Activated CD4-positive, CD25-positive, alpha-beta regulatory T cell treated with anti-CD3 and anti-CD28 coated beads, Interleukin-2, amount 50 U/mL, for 24 hours (primary cell): ENCODE results near the gene SPATA6L.
"Not testable (repeated sequence)": the region's sequence is repeated elsewhere in the genome, so short reads cannot be mapped to it uniquely, and the experiment has no call there.

Source experiments
- ATAC-seq, 2 donors: fragments of 150-1000 bp; cut with Tn5 transposase; one replicate each; pipeline ENCODE4 v1.10.0; 2021; ENCODE audit warnings: mild to moderate bottlenecking in 1 of 2, moderate library complexity in 1 of 2

SPATA6L gene

DNA sequence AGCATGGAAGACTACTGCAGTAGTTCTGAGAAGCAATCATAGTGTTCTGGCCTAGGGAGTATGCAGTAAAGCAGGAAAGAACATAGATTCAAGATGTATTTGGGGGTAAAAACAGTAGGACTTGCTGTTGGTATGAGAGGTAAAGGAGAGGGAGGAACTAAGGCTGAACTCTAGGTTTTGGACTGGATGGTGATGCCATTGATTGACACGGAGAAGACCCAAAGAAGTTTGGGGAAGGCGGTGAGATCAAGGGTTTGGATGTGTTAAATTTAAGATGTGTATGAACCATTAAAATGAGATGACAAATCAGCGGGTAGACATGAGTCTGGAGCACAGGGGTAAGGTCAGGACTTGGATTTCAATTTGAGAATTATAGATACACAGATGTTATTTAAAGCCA is 11.1 kb upstream of the SPATA6L start:
- ATAC-seq = no peak

DNA sequence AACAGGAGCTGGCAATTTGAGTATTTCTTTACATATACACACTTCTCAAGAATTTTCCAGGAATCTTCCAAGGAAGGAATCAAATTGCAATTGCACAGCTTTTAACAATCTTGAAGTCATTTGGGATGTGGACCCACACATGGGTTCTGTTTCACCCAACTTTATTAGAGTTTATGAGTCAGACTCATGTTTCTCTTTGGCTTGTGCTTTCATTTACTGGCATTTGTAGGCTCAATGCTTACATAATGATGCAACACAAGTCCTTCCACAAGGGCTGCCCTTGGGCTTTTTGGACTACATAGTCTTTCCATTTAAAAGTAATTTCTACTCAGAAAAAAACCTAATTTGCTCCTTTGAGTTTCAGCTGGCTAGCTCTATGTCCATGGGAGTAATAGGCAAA is 8.5 kb upstream of the SPATA6L start:
- ATAC-seq = no peak

DNA sequence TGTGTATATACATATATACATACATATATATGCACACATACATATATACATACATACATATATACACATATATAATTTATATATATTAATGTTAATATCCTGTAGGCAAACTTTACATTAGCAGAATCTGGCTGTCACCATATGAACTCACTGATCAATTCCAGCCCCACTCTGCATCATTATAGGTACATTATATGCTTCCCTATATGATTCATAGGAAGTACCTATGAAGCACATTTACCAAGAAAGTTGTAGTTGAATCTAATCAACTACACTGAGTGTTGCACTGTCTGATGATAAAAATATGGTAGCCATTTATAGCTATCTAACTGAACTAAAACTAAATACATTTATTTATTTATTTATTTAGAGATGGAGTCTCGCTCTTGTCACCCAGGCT is 5.5 kb upstream of the SPATA6L start:
- ATAC-seq = peak in 1 of 2 donors; percentile 41

DNA sequence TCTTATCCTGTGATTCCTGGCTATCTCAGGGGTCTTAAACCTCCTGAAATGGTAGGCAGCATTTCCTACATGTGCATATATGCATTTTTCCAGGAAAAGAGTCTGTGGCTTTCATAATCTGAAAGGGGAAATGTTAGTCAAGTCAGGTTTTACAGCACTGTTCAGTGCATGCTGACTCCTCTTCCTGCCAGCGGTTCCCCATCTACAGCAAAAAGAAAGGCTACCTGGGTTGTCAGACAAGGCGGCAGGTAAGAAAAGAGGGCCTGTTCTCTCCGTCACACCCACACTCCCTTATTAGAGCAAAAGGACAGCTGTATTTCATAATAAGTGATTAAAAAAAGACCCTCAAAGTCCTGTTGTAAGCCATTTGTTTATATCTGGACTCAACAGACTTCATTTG is 4.3 kb upstream of the SPATA6L start:
- no peak for ATAC-seq

DNA sequence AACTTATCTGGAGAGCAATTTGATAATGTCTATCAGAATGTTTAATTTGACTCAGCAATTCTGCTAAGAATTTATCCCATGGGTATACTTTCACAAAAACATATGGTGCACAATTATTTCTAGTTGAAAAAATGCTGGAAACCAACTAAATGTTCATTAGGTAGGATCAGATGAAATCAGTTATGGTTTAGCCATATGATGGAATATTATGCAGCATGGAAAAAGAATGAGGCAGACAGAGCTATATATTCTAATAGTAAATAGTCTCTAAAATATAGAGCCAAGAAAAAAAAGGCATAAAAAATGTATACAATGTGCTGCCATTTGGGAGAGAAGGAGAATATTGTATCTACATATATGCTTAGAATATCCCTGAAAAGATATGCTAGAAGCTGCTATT is 3.6 kb upstream of the SPATA6L start:
- no peak for ATAC-seq

DNA sequence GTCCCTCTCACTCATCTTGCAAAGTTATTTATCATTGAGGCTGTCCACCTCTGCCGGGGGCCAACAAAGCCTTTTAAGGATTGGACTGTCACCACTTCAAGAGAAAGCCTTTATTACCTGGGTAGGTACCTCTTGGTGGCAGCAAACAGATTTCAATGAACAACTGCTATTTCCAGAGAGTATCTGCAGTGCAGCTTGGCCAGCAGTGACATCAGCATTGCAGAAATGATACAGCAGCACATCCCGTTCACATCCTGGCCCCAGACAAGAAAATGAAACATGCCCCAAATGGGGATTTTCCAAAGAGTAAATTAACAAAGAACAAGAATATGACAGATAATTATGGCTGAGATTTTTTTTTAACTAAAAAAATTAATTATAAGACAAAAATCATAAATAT is 2.3 kb upstream of the SPATA6L start:
- ATAC-seq = no peak

DNA sequence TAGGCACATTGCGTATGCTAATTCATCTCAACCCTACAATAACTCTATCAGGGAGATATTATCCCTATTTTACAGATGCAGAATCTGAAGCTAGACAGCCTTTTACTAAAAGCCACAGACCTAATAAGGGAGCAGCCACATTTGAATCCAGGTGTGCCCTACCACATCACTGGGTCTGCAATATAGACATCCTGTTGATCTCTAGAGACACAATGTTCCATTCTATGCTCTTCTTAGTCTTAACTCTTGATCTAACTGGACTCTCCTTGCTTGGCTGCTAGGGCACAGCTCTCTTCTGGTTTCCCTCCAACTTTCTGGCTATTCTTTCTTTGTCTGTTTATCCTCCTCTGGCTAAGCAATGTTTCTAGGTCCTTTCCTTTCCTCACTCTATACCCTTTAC is 1.4 kb upstream of the SPATA6L start:
- ATAC-seq = no peak

DNA sequence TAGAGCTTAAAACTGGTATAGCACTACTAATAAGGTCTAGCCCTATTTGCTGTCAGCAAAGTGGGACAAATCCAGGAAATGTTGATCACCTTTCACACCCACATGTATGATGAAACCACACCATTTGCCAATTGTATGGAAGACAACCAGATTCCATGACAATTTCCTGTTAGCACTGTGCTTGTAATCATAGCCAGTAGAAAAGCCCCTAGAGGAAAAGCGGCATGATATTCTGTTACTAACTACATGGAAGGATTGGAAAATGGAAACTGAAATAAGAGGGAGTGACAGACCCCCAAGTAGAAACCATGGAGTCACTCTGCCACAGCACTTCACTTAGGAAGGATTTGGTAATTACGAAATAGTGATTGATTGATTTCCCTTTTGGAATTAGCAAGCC is 923 bp downstream of the SPATA6L start:
- no peak for ATAC-seq

DNA sequence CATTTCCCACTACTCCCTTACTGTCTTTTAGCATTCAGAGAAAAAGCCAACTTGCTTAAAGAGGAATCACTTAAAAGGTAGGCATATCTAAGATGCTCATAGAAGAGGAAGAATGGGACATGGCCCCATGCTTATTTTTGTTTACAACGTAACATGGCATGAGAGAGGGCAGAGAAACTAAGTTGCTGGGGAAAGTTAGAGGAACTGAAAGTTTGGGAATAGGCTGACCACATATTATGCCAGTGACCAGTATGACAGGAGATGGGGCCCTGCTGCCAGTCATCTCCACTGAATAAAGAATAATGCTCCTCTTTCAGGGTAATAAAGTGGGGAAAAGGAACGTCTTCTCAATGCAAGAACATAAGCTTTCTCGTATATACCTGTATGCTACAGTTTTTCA is 2.3 kb downstream of the SPATA6L start:
- ATAC-seq = no peak

DNA sequence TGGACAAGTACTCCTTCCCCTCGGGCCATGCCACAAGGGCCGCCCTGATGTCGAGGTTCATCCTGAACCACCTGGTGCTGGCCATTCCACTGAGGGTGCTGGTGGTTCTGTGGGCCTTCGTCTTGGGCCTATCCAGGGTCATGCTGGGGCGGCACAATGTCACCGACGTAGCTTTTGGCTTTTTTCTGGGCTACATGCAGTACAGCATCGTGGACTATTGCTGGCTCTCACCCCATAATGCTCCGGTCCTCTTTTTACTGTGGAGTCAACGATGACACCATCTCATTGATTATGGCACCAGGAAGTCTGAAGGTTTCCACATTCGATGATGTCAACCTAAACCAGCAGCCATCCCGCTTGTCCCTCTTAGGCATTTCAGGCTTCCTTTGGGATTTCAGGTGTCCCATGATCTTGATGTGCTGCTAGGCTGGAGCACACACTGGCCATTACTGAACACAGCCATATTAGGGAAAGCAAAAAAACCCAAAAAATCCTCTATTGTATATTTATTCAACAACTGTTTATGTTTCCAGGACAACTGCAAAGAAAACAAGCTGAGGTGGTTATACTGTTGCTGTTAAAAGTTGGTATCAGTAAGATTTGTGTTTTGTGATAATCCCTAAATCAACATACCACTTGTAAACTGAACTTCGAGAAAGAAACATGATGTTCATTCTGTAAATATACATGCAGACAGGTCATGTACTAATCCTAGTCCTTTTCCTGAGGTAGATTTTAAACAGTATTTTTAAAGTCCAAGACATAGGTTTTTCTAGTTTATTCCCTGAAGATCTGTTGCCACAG is 3.1 kb downstream of the SPATA6L start:
- ATAC-seq = no peak

DNA sequence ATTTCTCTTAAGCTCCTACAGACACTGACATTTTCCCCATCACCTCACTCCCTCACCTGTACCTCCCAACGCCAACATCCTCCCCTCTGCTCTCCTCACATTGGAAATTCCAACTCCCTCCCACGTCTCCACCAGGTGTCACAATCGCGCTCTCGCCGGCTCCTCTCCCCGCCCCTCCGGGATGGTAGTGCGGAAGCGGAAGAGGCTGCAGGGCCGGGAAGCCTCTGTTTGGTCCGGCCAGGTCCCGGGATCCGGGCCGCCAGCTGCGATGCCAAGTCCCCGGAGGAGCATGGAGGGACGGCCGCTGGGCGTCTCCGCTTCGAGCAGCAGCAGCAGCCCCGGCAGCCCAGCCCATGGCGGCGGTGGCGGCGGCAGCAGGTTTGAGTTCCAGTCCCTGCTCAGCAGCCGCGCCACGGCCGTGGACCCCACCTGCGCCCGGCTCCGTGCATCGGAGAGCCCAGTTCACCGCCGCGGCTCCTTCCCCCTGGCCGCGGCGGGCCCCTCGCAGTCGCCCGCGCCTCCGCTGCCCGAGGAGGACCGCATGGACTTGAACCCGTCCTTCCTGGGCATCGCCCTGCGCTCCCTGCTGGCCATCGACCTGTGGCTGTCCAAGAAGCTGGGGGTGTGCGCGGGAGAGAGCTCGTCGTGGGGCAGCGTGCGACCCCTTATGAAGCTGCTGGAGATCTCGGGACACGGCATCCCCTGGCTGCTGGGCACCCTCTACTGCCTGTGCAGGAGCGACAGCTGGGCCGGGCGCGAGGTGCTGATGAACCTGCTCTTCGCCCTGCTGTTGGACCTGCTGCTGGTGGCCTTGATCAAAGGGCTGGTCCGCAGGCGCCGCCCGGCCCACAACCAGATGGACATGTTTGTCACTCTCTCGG is 3.9 kb downstream of the SPATA6L start, which contains the start of gene PLPP6:
Gene PLPP6, plus strand, starts transcription at position 187 of the 881 bp plus-strand sequence. Its CDS starts 82 bp downstream, at position 269.
- peak; percentile 77 to 81 for ATAC-seq

DNA sequence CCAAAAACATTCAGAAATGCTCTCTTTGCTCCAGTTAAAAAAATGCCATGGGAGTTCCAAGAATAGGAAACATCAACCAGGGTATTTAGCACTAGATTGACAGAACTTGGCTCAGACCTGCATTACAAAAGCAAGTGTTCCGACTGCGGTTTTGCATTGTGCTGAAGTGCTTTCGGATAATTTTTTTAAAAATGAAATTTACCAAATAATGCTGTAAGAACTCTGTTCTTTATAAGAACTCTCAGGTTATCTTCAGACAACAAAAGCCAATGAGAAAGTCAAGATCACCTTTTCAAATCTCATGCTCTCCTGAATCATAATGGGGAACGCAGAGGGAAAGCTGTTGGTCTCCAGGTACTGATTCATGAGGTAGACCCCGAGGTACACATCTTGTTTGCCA is 4.7 kb downstream of the SPATA6L start:
- no peak for ATAC-seq

DNA sequence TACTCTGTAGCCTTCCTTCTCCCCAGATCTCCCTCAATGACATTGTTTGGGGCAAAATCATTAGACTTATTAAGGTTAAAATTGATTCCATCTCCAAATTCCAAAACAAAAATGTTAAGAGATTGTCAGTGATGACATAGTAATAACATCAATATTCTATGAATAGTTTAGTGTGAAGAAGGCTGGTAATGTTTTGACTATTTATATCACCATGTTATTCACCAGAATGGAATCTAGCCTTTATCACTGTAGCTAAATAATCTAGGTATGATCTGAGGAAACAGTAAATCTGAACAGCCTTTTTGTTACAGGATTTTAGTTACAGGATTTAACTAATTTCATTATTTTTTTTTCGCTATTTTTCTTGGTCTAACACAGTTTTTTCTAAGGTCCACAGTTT is 5.1 kb downstream of the SPATA6L start:
- ATAC-seq = no peak

DNA sequence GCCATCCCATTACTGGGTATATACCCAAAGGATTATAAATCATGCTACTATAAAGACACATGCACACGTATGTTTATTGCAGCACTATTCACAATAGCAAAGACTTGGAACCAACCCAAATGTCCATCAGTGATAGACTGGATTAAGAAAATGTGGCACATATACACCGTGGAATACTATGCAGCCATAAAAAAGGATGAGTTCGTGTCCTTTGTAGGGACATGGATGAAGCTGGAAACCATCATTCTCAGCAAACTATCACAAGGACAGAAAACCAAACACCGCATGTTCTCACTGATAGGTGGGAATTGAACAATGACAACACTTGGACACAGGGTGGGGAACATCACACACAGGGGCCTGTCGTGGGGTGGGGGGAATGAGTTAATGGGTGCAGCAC is 5.6 kb downstream of the SPATA6L start:
- not testable (repeated sequence) for ATAC-seq

DNA sequence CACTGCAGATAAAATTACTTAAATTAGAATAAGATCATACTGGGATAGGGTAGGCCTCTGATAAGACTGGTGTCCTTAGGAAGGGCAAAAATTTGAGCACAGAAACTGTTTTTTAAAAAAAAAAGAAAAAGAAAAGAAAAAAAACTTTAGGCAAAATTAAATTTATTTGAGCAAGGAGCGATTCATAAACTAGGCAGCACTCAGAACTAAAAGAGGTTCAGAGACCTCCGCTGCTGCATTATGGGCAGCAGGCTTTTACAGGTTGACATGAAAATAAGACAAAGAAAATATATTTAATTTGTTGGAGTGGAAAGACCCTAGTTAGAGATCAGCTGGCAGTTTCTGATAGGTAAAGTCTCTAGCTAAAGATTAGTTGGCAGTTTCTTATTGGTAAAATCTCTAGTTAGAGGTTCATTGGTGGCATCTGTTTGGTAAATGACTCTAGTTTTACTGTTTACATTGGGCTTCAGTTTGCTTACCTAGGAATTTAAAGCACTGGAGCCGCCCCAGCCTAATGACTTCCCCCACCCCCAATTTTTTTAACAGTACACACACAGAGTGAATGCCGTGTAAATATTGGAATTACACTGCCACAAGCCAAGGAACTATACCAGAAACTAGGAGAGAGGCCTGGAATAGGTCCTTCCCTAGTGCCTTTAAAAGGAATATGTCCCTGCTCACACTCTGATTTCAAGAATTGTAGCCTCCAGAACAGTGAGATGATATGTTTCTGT is 8.7 kb downstream of the SPATA6L start:
- ATAC-seq = no peak

DNA sequence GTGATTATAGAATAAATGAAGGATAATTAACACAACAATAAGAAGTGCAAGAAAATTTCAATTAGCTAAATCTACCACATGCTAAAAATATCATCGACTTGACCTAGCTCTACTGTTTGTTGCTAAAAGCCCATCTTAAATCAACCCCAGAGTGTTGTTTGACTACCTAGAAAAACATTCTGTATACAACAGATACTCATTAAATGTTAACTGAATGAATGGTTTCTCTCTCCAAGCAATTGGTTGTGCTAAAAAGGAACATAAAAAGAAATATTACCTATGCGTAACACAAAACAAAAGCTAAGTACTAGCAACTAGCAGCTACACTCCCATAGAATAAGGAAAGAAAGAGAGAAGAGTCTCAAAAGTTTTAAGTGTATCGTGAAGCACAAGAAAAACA is 9.7 kb downstream of the SPATA6L start:
- ATAC-seq = no peak

DNA sequence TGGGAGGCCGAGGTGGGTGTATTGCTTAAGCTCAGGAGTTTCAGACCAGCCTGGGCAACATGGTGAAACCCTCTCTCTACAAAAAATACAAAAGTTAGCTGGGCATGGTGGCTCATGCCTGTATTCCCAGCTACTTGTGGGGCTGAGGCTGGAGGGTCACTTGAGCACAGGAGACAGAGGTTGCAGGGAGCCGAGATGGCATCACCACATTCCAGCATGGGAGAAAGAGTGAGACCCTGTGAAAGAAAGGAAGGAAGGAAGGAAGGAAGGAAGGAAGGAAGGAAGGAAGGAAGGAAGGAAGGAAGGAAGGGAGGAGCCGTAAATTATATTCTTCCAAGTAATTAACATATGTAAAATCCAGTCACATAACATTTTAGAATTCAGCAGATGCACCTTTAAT is 10.1 kb downstream of the SPATA6L start:
- not testable (repeated sequence) for ATAC-seq

DNA sequence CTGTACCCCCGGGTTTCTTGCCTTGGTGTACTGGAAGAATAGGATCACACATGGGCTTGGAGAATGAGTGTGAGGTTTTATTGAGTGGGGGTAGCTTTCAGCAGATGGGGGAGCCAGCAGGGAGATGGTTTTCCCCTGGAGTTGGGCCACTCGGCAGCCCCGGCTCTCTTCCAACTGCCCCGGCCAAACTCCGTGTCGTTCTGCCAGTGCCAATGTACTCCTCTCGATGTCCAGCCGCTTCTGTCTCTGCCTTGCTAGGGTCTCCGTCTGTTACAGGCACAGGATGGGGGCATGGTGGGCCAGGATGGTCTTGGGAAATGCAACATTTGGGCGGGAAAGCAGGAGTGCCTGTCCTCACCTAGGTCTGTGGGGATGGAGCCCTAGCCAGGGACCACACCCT is 11.7 kb downstream of the SPATA6L start:
- no peak for ATAC-seq

DNA sequence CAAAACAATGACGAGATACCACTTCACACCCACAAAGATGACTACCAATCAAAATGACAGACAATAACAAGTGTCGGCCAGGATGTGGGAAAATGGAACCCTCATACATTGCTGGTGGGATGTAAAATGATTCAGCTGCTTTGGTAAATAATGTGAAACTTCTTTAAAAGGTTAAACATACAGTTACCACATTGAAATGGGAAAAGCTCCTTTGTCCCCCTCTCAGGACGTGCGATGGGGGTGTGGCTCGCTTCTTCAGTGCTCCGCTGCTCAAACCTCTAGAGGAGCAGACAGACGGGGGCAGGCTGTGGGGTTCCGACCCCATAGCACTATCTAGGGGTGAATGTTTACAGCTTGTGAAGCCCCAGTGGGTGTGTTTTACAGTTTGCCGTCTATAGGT is 12.2 kb downstream of the SPATA6L start:
- no peak for ATAC-seq

DNA sequence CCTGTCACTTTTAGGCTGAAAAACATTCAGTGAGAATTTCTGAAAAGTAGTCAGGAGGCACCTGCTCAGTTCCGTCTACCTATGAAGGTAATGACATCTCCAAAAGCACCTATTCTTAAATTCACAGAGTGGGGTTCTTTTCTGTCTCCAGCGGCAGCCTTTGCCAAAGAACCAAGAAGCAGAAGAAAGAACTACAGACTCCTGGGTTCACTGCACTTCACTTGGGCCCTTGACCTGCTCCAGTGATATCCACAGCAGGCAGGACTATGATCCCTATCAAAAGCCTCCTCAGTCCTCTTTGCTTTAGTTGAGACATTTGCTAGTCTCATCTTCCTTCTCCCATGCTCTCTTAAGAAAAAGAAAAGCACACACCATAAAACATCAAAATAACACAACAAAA is 23.9 kb downstream of the SPATA6L start:
- ATAC-seq = no peak

DNA sequence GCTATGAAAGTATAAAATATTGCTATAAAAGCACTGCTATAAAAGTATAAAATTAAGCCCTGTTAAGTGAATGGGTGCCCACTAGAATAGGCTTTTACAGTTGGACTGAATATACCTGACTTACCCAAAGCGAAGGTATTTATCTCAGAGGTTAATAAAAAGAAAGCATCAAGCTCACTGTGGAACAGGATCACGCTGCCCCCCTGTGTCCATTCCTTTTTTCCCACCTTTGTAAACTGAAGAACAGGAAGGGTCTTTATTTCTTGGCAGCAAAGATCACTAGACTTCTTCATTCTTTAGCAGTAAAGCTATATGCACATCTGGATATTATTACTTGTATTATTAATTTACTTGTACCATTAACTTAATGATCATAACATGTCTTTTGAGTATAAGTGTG is 26.3 kb downstream of the SPATA6L start:
- no peak for ATAC-seq

DNA sequence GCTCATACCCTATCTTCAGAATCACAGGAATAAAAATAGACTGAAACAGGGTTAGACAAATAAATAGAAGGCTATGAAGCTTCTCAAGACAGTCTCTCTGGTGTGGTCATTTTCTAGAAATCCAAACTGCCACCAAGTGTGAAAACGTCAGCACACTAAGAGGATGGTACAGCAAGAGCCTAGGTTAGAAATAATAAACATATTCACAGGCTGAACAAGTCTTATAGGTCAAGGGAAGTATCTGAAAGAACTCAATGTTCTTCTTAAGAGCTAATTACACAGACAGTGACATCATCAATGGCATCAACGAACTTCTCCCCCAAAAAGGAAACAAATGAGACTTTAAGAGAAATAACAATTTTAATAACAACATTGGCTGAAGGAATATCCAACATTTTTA is 26.9 kb downstream of the SPATA6L start:
- ATAC-seq = no peak

DNA sequence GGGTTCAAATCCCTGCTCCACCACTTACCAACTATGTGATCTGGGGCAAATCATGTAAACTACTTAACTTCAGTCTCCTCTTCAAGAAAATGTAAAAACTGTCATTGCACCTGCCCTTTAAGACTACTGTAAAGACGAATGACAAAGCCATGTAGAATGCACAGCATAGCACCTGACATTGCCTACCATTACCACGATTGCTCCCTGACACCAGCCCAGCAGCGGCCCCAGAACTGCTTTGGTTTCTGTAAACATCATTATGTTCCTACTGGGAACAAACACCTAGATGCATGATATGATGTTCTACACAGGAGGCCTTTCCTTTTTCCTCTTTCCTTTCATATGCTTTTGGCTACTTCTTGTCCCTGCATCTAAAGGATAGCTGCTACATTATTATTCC is 27.3 kb downstream of the SPATA6L start:
- no peak for ATAC-seq
